DMS53 treated with DMSO at 0.1 percent for 48 hours (cell line): Measurements from ENCODE around the gene RNU6-9.

Experiments used
- DNase-seq: peaks from one replicate; lab custom pipeline; 2025; ENCODE audit not compliant: unreplicated experiment; lab: John Stamatoyannopoulos, UW

Gene RNU6-9

GRCh38 chr19:932648-933552 is 39.6 kb downstream of the RNU6-9 start:
- DNase-seq = no peak

DNA sequence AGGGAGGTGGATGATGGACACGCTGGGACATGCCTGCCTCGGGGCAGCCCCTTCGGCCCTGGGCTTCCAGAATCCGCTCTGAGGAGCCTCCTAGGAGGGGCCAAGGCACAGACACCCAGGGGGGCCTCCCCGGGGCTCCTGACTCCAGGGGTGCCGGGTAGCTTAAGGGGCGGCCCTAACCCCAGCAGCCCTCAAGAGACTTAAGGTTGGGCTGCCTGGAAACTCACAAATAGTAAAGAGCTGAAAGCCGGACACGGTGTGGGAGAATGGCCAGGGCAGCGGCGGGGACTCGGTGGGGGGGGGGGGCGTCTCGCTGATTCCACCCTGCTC is 40.2 kb downstream of the RNU6-9 start:
- DNase-seq = no peak

DNA sequence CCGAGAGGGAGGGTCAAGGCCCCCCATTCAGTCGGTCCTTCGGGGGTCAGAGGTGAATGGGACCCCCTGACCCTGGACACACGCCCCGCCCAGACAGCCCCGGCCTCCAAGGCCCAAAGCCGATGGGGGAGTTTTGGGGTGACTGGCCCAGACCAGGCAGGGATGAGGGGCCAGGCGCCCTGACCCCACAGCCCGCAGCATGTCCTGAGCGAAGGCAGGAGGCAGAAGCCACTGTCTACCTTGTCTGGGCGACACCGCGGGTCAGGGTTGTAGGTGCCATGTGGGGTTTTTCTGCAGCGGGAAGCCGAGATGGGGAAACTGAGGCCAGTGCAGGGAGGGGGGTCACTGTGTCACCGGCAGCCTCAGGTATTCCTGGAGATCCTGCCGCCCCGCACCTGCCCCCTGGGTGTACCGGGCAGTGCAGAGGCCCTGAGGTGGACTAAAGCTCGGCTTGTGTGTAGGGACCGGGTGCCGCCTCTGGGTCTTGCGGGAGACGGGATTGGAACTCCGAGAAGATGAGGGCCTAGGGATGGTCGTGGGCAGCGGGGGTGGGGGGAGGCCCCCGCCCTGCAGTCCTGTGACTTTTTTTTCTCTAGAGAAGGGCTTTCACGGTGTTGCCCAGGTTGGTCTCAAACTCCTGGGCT is 41.0 kb downstream of the RNU6-9 start:
- no peak for DNase-seq

- DNase-seq = peak; percentile 81
Measured at GRCh38 chr19:934865-935479, 41.7 kb downstream of the RNU6-9 start.

DNA sequence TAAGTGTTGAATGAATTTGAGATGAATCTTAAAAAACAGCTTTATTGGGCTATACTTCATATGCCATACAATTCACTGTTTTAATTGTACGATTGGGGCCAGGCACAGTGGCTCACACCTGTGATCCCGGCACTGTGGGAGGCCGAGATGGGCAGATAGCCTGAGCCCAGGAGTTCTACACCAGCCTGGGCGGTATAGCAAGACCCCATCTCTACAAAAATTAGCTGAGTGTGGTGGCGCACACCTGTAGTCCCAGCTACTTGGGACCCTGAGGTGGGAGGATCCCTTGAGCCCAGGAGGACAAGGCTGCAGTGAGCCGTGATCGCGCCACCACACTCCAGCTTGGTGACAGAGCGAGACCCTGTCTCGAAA is 42.9 kb downstream of the RNU6-9 start:
- no peak for DNase-seq

- no peak for DNase-seq
Measured at GRCh38 chr19:937259-937694, 44.0 kb downstream of the RNU6-9 start.

DNA sequence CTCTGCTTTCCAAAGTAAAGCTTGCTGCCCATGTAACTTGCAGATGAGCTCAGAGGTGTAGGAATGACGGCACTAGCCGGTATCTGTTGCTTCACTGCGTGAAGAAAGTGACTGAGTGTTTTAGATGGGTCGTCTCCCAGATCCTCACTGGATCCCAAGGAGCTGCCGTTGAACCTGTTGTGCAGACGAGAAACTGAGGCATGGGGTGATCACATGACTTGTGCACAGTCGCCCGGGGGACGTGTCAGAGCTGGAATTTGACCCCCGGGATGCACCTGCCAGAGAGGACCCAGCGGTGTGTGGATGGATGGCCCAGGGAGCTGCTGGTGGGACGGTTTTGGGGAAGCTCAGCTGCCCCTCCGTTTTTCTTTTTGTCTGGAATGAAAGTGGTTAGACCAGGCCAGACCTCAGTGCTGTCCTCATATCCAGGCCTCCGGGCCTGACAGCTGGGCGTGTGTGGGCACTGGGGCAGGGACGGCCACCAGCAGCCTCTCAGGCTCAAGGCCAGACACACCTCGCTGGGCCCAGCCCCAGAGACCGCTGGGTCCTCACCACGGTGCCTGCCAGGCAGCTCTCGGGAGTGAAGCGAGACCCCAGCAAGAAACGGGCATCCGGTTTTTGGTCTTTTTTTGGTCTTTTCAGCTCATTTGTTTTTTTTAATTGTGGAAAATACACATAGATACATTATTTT is 45.1 kb downstream of the RNU6-9 start:
- DNase-seq = no peak

GRCh38 chr19:939439-939838 is 46.2 kb downstream of the RNU6-9 start:
- no peak for DNase-seq

DNA sequence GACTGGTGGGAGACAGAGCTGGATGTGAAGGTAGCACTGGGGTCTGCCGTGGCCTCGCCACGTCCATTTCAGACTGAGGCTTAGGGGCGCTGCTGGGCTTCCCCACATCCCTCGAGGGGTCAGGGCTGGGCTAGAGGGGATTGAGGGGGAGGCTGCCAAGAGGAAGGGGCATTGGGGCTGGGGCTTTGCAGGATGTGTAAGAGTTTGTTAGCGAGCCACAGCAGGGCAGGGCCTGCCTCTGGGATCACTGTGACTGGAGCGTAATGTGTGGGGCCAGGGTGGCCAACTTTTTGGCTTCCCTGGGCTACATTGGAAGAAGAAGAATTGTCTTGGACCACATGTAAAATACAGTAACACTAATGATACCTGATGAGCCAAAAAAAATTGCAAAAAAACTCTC is 46.6 kb downstream of the RNU6-9 start:
- DNase-seq = no peak

GRCh38 chr19:940591-941291 is 47.5 kb downstream of the RNU6-9 start:
- peak; percentile 29 for DNase-seq

DNA sequence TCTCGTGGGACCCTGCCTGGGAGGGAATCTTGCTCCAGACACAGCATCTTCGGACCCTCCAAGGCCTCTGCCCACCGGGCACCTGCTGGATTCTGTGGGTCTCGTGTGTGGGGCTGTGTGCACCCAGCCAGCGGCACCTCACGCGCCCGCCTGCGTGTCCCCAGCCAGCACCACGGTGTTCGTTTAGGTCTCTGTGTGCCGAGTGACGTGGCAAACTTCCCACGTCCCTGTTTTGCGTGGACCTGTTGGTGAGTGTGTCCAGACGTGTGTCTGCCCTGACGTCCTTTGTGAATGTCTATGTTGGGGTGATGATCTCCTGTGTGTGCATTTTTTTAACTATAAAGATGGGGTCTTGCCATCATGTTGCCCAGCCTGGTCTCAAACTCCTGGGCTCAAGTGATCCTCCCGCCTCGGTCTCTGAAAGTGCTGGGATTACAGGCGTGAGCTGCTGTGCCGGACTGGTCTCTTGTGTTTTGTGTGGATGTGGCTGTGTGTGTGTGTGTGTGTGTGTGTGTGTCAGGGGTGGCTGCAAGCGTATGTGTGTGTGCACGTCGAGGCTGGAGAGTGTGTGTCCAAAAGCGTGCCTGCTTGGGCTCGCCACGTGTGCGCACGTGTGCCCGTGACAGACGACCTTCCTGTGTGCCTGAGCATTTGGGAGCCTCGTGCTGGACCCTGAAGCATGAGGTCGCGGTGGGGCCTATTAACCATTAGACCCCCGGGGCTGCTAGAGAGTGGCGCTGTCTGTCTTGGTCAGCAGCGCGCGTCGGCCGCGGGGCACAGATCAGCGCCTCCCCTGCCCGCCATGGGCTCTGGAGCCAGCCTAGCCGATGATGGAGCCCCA is 48.2 kb downstream of the RNU6-9 start:
- DNase-seq = no peak

GRCh38 chr19:942133-942645 is 48.9 kb downstream of the RNU6-9 start:
- no peak for DNase-seq
